ACC112 (cell line): ENCODE data around the gene CCDC69.
A peak's percentile ranks its signal among the peaks of the same experiment; 100 is the strongest.
"Not testable (repeated sequence)": the region's sequence is repeated elsewhere in the genome, so short reads cannot be mapped to it uniquely, and the experiment has no call there.

ENCODE experiments used
- H2AFZ ChIP-seq: fragments of 200-600 bp; sonication (generic); one replicate; pipeline ENCODE4 v1.6.0; 2017; ENCODE audit warnings: antibody characterized with exemption, low read length; ENCODE audit not compliant: unreplicated experiment
- H3K27ac ChIP-seq: fragments of 200-600 bp; sonication (generic); 2 replicates; pipeline ENCODE4 v1.5.1; 2014; ENCODE audit warnings: low read depth, mild to moderate bottlenecking, antibody characterized with exemption, low read length, moderate library complexity
- H3K27me3 ChIP-seq: fragments of 200-600 bp; sonication (generic); 2 replicates; pipeline ENCODE4 v1.6.1; 2014; ENCODE audit warnings: mild to moderate bottlenecking, antibody characterized with exemption, low read length, moderate library complexity, mixed read lengths; ENCODE audit not compliant: insufficient read depth
- H3K36me3 ChIP-seq: fragments of 200-600 bp; sonication (generic); 2 replicates; pipeline ENCODE4 v1.6.1; 2016; ENCODE audit warnings: mild to moderate bottlenecking, antibody characterized with exemption, low read length, moderate library complexity, mixed read lengths; ENCODE audit not compliant: insufficient read depth
- H3K4me1 ChIP-seq: fragments of 200-600 bp; sonication (generic); one replicate; pipeline ENCODE4 v1.6.1; 2016; ENCODE audit warnings: low read length, mixed read lengths; ENCODE audit not compliant: insufficient read depth, unreplicated experiment, control insufficient read depth
- H3K4me3 ChIP-seq: fragments of 200-600 bp; sonication (generic); 2 replicates; pipeline ENCODE4 v1.5.1; 2014; ENCODE audit warnings: mild to moderate bottlenecking, low read depth, low read length
- H3K79me2 ChIP-seq: fragments of 200-600 bp; sonication (generic); one replicate; pipeline ENCODE4 v1.6.0; 2016; ENCODE audit warnings: low read length; ENCODE audit not compliant: control insufficient read depth, unreplicated experiment, insufficient read depth

Gene CCDC69

DNA sequence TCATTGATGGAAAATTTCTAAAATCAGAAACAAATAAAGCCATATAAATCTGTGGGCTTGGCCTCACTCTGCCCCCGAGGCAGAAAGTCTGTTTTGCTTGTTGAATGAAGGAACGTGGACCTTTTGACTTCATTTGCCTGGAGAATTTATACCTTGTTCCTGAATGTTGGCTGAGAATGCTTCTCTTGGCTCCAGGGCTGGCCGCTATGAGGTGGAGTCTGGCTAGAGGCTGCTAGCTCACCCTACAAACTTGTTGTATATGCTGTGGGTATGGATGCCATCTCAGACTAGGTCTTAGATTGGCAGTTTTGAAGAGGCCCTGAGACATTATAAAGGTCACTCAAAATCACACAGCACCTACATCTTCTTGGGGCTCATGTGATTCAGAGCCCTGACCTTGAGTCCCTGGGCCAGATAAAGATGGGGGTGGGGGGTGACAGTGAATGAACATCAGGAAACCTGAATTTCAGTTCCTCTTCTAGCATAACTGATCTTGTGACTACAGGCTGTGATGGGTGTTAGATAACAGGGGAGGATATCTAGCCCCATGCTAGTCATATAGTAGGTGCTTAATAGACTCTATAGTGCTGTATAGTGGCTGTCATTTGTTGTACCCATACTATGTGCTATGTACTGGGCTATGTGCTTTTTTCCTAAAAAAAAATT lies 31.9 kb upstream of the CCDC69 start:
- no peaks in the 10 kb centered on the region for H3K27me3 ChIP-seq
- H3K36me3 ChIP-seq = no peaks in the 10 kb centered on the region
- H3K4me3 ChIP-seq = no peak overlapping the region
- no peak overlapping the region for H2AFZ ChIP-seq
- H3K27ac ChIP-seq = no peak overlapping the region
- H3K4me1 ChIP-seq = peaks cover 14% of the 10 kb centered on the region
- peaks cover 4% of the 10 kb centered on the region for H3K79me2 ChIP-seq

DNA sequence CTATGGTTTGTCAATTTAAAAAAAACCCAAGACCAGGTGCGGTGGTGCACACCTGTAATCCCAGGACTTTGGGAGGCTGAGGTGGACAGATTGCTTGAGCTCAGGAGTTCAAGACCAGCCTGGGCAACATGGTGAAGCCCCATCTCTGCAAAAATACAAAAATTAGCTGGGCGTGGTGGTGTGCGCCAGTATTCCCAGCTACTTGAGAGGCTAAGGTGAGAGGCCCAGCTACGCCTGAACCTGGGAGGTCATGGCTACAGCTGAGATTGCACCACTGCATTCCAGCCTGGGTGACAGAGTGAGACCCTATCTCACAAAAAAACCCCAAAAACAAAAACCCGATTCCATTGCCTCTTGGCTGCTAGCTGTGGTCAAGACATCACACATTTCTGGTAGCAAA lies 31.1 kb upstream of the CCDC69 start:
- H3K36me3 ChIP-seq, H3K79me2 ChIP-seq, H3K4me3 ChIP-seq, H3K27me3 ChIP-seq, H3K27ac ChIP-seq, H2AFZ ChIP-seq: not testable (repeated sequence)
- H3K4me1 ChIP-seq = peaks cover 14% of the 10 kb centered on the region

- Histone ChIP-seq H3K27ac (no peak overlapping the region), H3K4me3 (no peak overlapping the region; the same call in 1 of the 2 replicates), H2AFZ (no peak overlapping the region), H3K4me1 (peaks cover 14% of the 10 kb centered on the region), H3K27me3 (no peaks in the 10 kb centered on the region), H3K79me2 (peaks cover 4% of the 10 kb centered on the region), H3K36me3 (no peaks in the 10 kb centered on the region)
These were observed 30.7 kb upstream of the CCDC69 start for GRCh38 chr5:151254556-151254955.

DNA sequence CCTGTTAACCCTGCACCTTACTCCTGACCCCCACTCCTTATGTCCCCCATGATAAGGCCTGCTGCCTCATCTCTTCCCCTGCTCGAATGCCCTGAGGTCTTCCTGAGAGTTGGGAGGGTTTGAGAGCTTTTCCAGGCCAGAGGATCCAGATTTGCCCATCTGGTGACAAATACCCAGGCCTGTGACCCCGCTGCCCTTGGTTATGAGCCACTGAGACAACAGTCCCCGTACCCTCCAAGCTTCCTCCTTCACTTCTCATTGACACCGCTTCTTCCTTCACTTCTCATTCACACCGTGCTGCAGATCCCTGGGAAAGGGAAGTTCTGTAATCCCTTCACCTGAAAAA lies 29.7 kb upstream of the CCDC69 start:
- H3K36me3 ChIP-seq = no peaks in the 10 kb centered on the region
- H3K27ac ChIP-seq = no peak overlapping the region
- peaks cover 14% of the 10 kb centered on the region for H3K4me1 ChIP-seq
- H2AFZ ChIP-seq = peak overlapping the region; percentile 100
- 0 out of 2 replicates have a peak, but pooled peaks cover 6% of the 10 kb centered on the region for H3K27me3 ChIP-seq
- peak overlapping the region; percentile 92 for H3K4me3 ChIP-seq
- peaks cover 4% of the 10 kb centered on the region for H3K79me2 ChIP-seq

DNA sequence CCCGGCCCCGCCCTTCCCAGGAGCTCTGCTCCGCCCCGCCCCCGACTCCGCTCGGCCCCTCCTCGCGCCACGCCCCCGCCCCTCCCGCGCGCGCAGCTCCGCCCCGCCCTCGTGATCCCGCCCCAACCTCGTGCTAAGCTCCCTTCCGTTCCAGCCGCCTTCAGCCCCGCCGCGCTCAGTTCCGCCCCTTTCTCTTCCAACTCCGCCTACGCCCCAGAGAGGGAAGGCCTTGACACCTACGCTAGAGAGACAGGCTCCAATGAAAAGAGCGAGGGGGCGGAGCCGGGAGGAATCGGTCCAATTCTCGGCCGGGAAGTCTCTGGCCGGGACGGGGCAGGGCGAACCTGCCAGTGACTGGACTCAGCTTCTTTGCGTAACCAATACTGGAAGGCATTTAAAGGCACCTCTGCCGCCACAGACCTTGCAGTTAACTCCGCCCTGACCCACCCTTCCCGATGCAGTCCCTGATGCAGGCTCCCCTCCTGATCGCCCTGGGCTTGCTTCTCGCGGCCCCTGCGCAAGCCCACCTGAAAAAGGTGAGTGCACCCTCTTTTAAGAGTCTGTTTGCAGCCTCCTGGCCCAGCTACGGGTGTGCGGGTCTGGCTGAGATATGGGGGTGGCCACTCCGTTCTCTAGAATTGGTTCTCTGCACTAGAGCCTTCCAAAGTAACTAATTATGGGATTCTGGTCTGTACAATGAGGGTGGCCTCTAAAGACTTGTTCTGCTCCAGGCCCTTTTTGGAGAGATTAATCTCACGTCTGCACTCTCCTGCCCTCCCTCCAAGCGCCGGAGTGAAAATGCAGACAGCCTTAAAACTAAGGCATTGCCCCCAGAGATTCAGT lies 29.1 kb upstream of the CCDC69 start, which contains the start of gene GM2A:
GM2A (plus strand) TSS at position 424 of the 843 bp plus-strand sequence; CDS start at position 456, 32 bp downstream.
- Histone ChIP-seq H3K4me1 (peaks cover 14% of the 10 kb centered on the region), H2AFZ (peak within 1 kb of the TSS; percentile 100), H3K27ac (no peak within 1 kb of the TSS), H3K36me3 (no peaks in the 10 kb centered on the region), H3K79me2 (peaks cover 4% of the 10 kb centered on the region), H3K4me3 (peak within 1 kb of the TSS; percentile 92), H3K27me3 (peaks cover 8% of the 10 kb centered on the region; the same call in 1 of the 2 replicates)

DNA sequence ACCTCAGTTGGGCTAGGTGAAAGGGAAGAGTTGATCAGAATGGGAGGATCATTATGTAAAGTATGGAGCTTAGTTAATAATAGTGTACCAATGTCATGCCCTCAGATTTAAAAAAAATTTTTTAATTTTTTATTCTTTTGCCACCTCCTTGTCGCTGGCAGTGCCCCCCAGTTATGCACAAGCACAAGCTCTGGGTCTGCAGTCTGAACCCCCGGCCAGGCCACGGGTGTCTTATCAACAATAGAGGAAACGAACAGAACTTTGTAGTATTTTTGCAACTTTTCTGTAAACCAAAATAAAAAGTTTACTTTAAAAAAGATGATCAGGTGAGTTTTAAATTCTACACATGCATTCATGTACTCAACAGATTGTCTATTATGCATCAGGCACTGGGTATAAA lies 27.7 kb upstream of the CCDC69 start:
- H3K36me3 ChIP-seq = no peaks in the 10 kb centered on the region
- H3K4me3 ChIP-seq = no peak overlapping the region
- peaks cover 10% of the 10 kb centered on the region for H3K27me3 ChIP-seq
- H3K27ac ChIP-seq = no peak overlapping the region
- peaks cover 14% of the 10 kb centered on the region for H3K4me1 ChIP-seq
- peaks cover 4% of the 10 kb centered on the region for H3K79me2 ChIP-seq
- peak overlapping the region; percentile 53 for H2AFZ ChIP-seq

DNA sequence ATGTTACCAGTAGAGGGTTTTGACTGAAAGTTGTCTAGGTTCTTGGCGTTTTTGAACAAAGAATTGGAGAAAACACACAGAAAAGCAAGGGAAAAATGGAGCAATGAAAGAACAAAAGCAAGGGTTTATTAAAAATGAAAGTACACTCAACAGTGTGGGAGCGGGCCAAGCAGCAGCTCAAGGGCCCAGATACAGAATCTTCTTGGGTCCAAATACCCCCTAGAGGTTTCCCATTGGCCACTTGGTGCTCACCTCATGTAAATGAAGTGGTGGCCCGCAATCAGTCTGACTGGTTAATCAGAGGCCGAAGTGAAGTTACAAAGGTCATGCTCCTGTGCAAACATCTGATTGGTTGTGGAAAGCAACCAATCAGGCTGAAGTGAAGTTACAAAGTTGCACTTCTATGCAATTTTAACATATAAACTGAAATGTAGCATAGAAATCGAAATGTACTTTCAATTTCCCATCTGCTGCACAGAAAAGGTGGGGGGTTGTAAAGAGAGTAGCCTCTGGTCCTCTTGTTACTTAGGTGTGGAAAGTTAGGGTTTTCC lies 27.2 kb upstream of the CCDC69 start:
- no peaks in the 10 kb centered on the region for H3K36me3 ChIP-seq
- H3K27ac ChIP-seq = no peak overlapping the region
- peaks cover 14% of the 10 kb centered on the region for H3K4me1 ChIP-seq
- no peak overlapping the region for H2AFZ ChIP-seq
- peaks cover 10% of the 10 kb centered on the region for H3K27me3 ChIP-seq
- no peak overlapping the region for H3K4me3 ChIP-seq
- peaks cover 4% of the 10 kb centered on the region for H3K79me2 ChIP-seq

- Histone ChIP-seq H3K4me3 (no peak overlapping the region), H3K4me1 (peaks cover 14% of the 10 kb centered on the region), H3K27me3 (peaks cover 10% of the 10 kb centered on the region), H3K79me2 (peaks cover 4% of the 10 kb centered on the region), H3K36me3 (no peaks in the 10 kb centered on the region), H2AFZ (no peak overlapping the region), H3K27ac (no peak overlapping the region)
These were observed 26.6 kb upstream of the CCDC69 start for GRCh38 chr5:151250346-151251000.

DNA sequence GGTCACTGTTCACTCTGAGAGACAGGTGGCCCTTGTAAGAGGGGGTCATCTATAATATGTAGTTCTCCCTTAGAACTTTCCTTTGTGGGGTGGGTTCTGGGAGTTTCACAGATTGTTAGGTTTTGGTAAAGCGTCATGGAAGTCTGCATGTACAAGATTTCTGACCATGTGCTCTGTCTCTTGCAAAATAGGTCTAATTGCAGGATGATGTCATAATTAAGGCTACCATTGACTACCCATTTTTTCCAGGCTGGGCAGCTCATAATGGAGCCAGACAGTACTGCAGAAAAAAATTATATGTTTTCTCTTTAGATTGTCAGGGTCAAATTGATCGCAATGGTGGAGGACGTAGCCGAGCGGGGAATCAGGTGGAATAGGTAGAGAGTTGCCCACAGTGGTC lies 25.4 kb upstream of the CCDC69 start:
- no peak overlapping the region for H3K4me3 ChIP-seq
- H3K79me2 ChIP-seq = no peaks in the 10 kb centered on the region
- no peak overlapping the region for H3K27ac ChIP-seq
- H3K4me1 ChIP-seq = peaks cover 10% of the 10 kb centered on the region
- H3K36me3 ChIP-seq = no peaks in the 10 kb centered on the region
- H2AFZ ChIP-seq = no peak overlapping the region
- peaks cover 10% of the 10 kb centered on the region for H3K27me3 ChIP-seq

GRCh38 chr5:151248651-151249050 lies 24.8 kb upstream of the CCDC69 start:
- H2AFZ ChIP-seq = no peak overlapping the region
- H3K36me3 ChIP-seq = no peaks in the 10 kb centered on the region
- no peak overlapping the region for H3K27ac ChIP-seq
- no peak overlapping the region for H3K4me3 ChIP-seq
- no peaks in the 10 kb centered on the region for H3K79me2 ChIP-seq
- peaks cover 4% of the 10 kb centered on the region for H3K4me1 ChIP-seq
- H3K27me3 ChIP-seq = peaks cover 10% of the 10 kb centered on the region
